Psoas muscle (tissue), 8 donors: ENCODE data around the gene CDK6. TPM values are rescaled to one million over a fixed set of nuclear protein-coding genes. Genes with fewer than 3 reads are reported as not detected.

Experiments
- ATAC-seq, 4 donors: fragments of 200-7000 bp; cut with Tn5 transposase; one replicate each; pipeline ENCODE4 v1.9.1; 2020; ENCODE audit warnings: moderate library complexity in 3 of 4, mild to moderate bottlenecking in 2 of 4
- DNase-seq, 2 donors: peaks; one replicate each; pipeline ENCODE4 v3.0.0-alpha.2; 2020
- H3K27ac ChIP-seq: fragments of 200-600 bp; one replicate; pipeline ENCODE4 v1.8.0; 2022
- H3K27me3 ChIP-seq, 3 donors: fragments of 200-600 bp in 1 of 3; one replicate each; pipeline versions ENCODE4 v1.6.1 to v1.8.0; 2013 to 2022; ENCODE audit warnings: low read length in 2 of 3, mild to moderate bottlenecking in 2 of 3, moderate library complexity in 1 of 3; ENCODE audit not compliant: insufficient read depth in 3 of 3
- H3K36me3 ChIP-seq, 2 donors: fragments of 200-600 bp in 1 of 2; one replicate each; pipeline versions ENCODE4 v1.6.1 to v1.8.0; 2013 to 2022; ENCODE audit warnings: low read depth in 1 of 2, mild to moderate bottlenecking in 1 of 2, moderate library complexity in 1 of 2; ENCODE audit not compliant: insufficient read depth in 1 of 2
- H3K4me1 ChIP-seq: fragments of 200-600 bp; one replicate; pipeline ENCODE4 v1.8.0; 2022
- H3K4me3 ChIP-seq: fragments of 200-600 bp; one replicate; pipeline ENCODE4 v1.8.0; 2022; ENCODE audit warnings: mild to moderate bottlenecking
- H3K9me3 ChIP-seq: fragments of 200-600 bp; one replicate; pipeline ENCODE4 v1.8.0; 2022
- WGBS, 3 donors: extraction: QIAGEN DNeasy Blood & Tissue Kit; methylation state at CpG; one replicate each; pipeline versions ENCODE4 v1.1.6 to v1.1.7; 2013; 5-methylcytosine and 5-hydroxymethylcytosine counted together
- intact Hi-C, 2 donors: fragments of 100-400 bp; cut with DNase I; formaldehyde crosslinking; loops; one replicate each; pipeline versions ENCODE4 v1.11.0 to v1.14.2; 2022
- polyA plus RNA-seq, 3 donors: library from polyadenylated mRNA; stranded (reverse); fragments of 200-250 nt; gene quantifications; one replicate each; pipeline ENCODE4 v1.2.3, GENCODE V29; 2013
- total RNA-seq, 4 donors: library from RNA; stranded (reverse); fragmentation: NEBNext Ultra II Directional in 2 of 4; extraction: Animal tissue kit (Norgen Biotek cat#: 25700) in 2 of 4; gene quantifications; one replicate each; pipeline versions ENCODE4 v1.2.1 to v1.2.4, GENCODE V29; 2021 to 2023
- TF ChIP-seq, protein P1 (sequence below): fragments of 200-600 bp; IDR thresholded peaks from one replicate; pipeline ENCODE4 v1.8.0; 2022; ENCODE audit warnings: antibody characterized with exemption
- donor health status: healthy with polysubstance abuse.
- donor health status: DM: no; HTN: no; CAD: no; lungs with moderate emphysema.
- donor health status: Bipolar disorder and iron deficiency.
- donor health status: healthy.
- donor health status: DM: yes; HTN: yes; CAD: no.
- donor health status: DM: no; HTN: no; CAD: no.
- donor health status: DM: no; HTN: no; CAD: no.
- donor health status: DM: yes; HTN: yes; CAD: no.

The CDK6 gene
- total and polyA plus RNA-seq, 7 donors = 0.39 to 8.0 (median 3.2) TPM

DNA sequence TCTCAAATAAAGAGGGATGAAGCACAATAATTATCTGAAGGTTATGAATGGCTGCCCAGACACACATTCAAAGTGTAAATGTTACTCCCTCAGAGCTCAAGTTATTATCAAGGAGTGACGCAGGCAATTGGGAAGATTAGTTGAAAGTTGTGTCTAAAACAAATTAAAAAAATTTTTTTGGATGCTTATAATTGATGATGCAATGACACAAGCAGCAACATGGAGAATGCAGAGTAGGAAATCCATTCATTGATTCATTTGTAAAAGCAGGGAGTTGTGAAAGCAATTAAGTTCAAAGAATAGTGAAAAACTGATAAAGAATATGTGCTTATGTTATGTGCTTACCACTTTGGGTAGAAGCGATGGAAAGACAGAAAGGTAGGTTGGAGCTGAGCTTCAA is 120.4 kb downstream of the CDK6 start:
- Histone ChIP-seq H3K9me3 (no peaks in the 10 kb centered on the region), H3K27ac (no peak overlapping the region), H3K4me1 (no peaks in the 10 kb centered on the region), H3K4me3 (no peak overlapping the region), H3K36me3 (no peaks in the 10 kb centered on the region), H3K27me3 (no peaks in the 10 kb centered on the region)
- 93 to 95% (median 94%) methylated on average over 2 of the region's 2 CpGs for WGBS, 3 donors
- intact Hi-C loops = no loop called here
- DNase-seq = no peak
- ATAC-seq = no peak
- TF ChIP-seq, protein P1, sequence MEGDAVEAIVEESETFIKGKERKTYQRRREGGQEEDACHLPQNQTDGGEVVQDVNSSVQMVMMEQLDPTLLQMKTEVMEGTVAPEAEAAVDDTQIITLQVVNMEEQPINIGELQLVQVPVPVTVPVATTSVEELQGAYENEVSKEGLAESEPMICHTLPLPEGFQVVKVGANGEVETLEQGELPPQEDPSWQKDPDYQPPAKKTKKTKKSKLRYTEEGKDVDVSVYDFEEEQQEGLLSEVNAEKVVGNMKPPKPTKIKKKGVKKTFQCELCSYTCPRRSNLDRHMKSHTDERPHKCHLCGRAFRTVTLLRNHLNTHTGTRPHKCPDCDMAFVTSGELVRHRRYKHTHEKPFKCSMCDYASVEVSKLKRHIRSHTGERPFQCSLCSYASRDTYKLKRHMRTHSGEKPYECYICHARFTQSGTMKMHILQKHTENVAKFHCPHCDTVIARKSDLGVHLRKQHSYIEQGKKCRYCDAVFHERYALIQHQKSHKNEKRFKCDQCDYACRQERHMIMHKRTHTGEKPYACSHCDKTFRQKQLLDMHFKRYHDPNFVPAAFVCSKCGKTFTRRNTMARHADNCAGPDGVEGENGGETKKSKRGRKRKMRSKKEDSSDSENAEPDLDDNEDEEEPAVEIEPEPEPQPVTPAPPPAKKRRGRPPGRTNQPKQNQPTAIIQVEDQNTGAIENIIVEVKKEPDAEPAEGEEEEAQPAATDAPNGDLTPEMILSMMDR = no peak

- no peak for ATAC-seq
- Histone ChIP-seq H3K4me1 (no peaks in the 10 kb centered on the region), H3K36me3 (no peaks in the 10 kb centered on the region), H3K4me3 (no peak overlapping the region), H3K9me3 (no peaks in the 10 kb centered on the region), H3K27me3 (no peaks in the 10 kb centered on the region), H3K27ac (no peak overlapping the region)
- no peak for DNase-seq
- TF ChIP-seq, protein P1 = no peak
- WGBS, 3 donors = 55 to 83% (median 64%) methylated on average over 3 of the region's 3 CpGs
- intact Hi-C loops = no loop called here
Observed at GRCh38 chr7:92714767-92715166, 121.6 kb downstream of the CDK6 start.

DNA sequence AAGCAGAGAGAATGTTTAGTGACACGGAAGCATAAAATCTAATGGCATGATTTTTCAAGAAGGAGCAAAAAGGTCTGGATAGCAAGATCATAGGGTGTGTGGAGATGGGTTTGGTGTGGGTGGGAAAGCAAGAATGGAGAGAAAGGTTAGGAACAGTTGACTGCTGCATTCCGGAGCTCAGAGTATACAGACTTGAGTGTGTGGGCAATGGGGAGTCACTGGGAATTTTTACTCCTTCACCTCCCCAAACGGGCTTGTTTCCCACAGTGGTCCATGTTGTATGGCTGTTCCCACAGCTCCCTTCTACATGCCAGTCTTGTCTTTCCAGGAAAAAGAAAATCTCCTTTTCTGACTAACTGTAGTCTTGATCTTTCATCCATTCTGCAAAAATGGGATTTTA is 122.1 kb downstream of the CDK6 start:
- intact Hi-C loops = no loop called here
- no peak for ATAC-seq
- H3K27ac ChIP-seq = no peak overlapping the region
- no peaks in the 10 kb centered on the region for H3K9me3 ChIP-seq
- DNase-seq = no peak
- TF ChIP-seq, protein P1 = no peak
- H3K4me3 ChIP-seq = no peak overlapping the region
- H3K4me1 ChIP-seq = no peaks in the 10 kb centered on the region
- H3K36me3 ChIP-seq = no peaks in the 10 kb centered on the region
- no peaks in the 10 kb centered on the region for H3K27me3 ChIP-seq
- WGBS, 3 donors = 53 to 74% (median 58%) methylated on average over 3 of the region's 3 CpGs

DNA sequence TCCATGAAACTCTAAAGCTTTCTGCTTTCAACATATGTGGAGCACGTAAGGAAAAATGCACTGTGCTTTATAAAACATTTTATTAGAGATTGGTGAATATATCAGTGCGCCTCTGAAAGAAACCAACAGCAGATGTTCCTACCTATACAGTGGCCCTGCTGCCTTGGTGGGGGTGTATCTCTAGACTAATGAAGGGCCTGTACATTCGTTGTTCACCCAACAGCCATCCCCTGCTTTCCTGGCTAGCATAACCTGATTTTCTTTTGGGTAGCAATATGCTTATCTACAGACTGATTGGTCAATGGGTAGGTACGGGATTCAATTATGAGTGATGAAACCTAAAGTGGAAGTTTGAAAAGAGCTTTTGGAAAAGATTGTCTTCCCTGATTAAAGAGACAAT is 126.5 kb downstream of the CDK6 start:
- Histone ChIP-seq H3K27me3 (no peaks in the 10 kb centered on the region), H3K27ac (no peak overlapping the region), H3K36me3 (no peaks in the 10 kb centered on the region), H3K4me3 (no peak overlapping the region), H3K9me3 (no peaks in the 10 kb centered on the region), H3K4me1 (no peaks in the 10 kb centered on the region)
- ATAC-seq = no peak
- TF ChIP-seq, protein P1 = no peak
- DNase-seq = no peak
- WGBS, 3 donors = 93 to 96% (median 95%) methylated on average over 4 of the region's 4 CpGs
- intact Hi-C loops = no loop called here

DNA sequence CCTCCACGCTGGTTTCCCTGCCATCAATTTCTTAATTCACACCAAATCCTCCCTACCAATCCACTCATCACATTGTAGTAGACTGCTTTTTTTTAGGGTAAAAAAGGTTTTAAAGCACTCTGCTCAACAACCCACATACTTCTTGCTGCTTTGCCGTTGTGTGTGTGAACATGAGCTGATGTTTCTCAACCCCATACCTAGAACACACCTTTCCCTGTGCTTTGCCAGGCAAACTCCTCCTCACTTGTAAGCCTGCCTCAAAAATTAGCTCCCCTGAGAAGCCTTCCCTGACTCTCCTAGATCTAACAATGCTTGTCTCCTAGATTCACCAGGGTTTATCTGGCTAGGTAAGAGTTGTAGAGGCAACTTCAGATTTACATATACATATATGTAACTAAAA is 127.2 kb downstream of the CDK6 start:
- H3K9me3 ChIP-seq = no peaks in the 10 kb centered on the region
- no peaks in the 10 kb centered on the region for H3K27me3 ChIP-seq
- TF ChIP-seq, protein P1 = no peak
- H3K4me3 ChIP-seq = no peak overlapping the region
- H3K36me3 ChIP-seq = no peaks in the 10 kb centered on the region
- intact Hi-C loops = no loop called here
- ATAC-seq (no peak), DNase-seq (no peak)
- H3K4me1 ChIP-seq = no peaks in the 10 kb centered on the region
- H3K27ac ChIP-seq = no peak overlapping the region
- WGBS, 3 donors = 86 to 90% (median 86%) methylated on average over 2 of the region's 2 CpGs
